ENCODE results near the gene SEC23A.
"Not testable (repeated sequence)": the region's sequence is repeated elsewhere in the genome, so short reads cannot be mapped to it uniquely, and the experiment has no call there.

SEC23A gene

DNA sequence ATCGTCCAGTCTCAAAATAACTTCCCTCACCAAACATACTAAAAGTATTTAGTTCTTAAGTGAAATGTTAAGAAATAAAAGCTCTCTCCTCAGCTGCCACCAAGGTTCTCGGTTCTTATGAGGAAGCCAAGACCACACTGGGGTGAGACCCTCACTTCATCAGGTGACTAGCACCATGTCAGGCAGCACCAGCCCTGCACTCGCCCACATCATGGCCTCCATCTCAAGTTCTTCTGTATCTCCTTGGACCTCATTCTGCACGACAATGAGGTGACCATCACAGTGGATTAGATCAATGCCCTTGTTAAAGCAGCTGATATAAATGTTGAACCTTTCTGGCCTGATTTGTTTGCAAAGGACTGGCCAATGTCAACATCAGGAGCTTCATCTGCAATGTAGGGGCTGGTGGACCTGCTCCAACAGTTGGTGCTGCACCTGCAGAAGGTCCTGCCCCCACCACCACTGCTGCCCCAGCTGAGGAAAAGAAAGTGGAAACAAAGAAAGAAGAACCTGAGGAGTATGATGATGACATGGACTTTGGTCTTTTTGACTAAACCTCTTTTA, 12.4 kb downstream of the SEC23A start:
- DNase-seq = no peak

DNA sequence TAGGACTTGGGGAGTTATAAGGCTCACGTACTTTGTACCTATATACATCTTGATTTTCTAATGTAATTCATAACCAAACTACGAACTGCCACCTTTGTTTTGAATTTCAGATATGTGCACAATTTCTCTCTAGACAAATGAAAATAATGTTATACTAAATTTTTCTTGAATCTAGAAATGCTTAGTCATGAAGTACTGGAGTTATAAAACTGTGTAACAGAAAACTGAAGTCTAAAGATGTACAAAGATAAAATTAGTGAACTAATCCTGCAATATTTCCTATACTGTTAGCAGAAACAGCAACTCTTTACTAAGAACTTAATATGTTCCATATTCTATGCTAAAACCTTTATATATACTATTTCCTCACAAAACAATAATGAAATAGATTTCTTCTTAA, 15.5 kb downstream of the SEC23A start:
- no peak for DNase-seq

DNA sequence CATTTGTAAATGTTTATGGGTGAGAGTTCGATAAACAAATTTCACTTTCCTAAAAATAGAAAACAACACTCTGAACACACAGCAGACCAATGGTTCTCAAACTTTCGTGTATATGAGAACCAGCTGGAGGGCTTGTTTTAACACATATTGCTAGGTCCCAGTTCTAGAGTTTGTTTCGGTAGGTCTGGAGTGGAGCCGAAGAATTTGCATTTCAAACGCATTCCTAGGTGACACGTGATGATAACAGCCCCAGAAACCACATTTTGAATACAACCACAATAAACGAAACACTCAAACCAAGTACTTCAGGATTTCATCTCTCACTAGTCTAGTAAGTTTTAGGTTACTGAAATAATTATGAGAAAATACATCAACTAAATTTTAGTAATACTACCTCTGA, 17.1 kb downstream of the SEC23A start:
- no peak for DNase-seq

DNA sequence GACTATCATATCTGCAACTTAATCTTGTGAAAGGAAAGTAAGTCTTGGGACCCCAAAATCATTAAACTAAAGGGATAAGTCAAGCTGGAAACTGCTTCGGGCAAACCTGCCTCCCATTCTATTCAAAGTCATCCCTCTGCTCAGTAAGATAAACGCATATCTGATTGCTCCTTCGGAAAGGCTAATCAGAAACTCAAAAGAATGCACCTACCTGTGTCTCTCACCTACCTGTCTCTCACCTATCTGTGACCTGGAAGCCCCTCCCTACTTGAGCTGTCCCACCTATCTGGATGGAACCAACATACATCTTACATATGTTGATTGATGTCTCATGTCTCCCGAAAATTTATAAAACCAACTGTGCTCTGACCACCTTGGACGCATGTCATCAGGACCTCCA, 19.9 kb downstream of the SEC23A start:
- DNase-seq = no peak

DNA sequence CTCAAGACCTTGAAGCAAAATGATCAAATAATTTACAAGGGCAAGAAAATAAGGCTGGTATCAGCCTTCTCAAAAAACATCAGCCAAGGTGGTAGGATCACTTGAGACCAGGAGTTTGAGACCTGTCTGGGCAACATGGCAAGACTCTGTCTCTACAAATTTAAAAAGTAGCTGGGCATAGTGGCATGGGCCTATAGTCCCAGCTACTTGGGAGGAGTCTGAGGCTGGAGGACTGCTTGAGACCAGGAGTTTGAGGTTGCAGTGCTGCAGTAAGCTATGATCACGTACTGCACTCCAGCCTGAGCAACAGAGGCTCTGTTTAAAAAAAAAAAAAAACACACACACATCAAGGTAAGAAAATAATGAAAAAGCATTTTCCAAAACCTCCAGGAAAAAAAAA, 22.1 kb downstream of the SEC23A start:
- no peak for DNase-seq

DNA sequence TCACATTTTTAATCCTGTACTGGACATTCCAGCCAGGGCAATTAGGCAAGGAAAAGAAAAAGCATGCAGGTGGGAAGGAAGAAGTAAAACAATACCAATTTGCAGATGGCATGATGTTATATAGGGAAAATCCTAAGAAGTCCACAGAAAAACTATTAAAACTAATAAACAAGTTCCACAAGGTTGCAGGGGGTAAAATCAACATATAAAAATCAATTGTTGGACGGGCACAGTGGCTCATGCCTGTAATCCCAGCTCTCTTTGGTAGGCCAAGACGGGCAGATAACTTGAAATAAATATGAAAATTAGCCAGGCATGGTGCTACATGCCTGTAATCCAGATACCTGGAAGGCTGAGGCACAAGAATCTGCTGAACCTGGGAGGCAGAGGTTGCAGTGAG, 31.9 kb downstream of the SEC23A start:
- DNase-seq = no peak

DNA sequence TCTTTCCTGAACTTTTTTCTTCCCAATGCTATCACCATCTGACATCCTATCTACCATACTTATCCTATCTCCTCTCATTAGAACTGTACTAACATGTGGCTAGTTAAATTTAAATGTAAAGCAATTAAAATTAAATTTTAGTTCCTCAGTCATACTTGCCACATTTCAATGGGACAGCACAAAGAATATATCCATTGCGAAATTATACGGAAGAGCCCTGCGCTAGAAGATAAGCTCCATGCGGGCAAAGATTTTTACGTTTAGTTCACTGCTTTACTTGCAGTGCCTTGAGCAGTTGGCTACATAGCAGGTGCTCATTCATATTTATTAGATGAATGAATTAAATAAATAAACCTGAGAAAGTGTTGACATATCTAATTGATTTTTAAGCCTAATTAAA, 33.1 kb downstream of the SEC23A start:
- DNase-seq = no peak

DNA sequence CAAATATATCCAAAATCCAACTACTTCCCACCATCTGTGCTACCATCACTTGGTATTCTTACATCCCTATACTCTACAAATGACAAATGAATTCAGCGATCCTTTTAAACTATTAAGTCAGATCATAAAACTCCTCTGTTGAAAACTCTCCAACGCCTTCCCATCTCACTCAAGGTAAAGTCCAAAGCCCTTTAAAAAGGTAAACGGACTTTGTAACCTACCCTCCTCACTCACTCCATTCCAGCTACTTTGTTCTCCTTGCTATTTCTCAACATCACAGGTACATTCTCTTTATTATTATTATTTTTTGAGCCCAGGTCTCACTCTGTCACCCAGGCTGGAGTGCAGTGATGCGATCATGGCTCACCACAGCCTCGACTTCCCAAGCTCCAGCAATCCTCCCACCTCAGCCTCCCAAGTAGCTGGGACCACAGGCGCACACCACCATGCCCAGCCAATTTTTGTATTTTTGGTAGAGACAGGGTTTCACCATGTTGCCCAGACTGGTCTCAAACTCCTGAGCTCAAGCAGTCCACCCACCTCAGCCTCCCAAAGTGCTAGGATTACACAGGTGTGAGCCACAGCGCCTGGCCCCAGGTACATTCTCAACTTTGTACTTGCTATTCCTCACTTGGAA, 33.7 kb downstream of the SEC23A start:
- DNase-seq = not testable (repeated sequence)

DNA sequence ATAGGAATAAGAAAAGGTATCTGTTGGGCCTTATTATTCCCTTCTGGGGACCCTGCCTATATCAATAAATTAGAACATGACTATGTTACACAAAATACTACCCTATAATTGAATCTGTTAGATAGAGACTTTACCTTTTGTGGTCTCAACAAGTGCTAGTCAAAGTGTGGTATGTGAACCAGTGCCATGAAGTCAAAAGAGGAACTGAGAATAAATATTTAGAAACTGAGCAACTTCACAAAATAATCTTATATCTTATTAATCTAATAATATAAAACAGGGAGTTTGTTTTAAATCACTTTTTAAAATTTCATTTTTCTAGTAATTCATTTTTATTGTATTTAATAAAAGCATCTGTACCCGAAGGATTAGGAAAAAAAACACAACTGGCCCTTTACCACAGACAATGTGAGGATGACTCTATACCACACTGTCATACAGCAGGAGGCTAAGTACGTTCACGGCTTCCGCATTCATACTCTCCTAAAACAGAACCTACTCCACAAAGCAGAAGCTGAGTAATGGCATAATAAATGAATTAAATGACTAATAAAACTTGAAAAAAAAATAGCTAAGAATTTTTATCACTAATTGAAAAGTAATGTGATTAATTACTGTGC, 42.1 kb downstream of the SEC23A start:
- DNase-seq = no peak

DNA sequence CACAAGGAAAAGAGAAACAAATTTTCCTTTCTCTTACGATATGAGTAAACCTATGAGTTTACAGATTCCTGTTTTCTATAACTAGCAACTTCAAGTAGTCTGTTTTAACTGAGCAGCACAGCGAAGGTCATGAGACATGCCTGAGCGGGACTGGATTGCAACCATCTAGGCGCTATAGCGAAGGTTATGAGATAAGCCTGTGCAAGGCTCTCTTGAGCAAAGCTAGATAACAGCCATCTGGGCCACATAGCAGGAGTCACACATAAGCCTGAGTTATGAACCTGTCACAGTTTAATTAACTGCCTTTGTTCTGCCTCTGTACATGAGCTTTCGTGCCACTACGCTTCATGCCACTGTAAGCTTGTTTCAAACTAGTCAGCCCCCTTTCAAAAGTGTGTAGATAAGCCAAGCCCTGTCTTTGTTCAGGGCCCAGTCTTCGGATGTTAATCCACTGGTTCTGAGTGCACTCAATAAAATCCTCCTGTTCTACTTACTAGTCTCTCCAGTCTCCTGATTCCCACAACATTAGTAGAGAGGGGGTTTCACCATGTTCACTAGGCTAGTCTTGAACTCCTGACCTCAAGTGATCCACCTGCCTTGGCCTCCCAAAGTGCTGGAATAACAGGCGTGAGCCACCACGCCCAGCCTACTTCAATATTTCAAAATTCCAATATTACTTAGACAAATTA, 47.1 kb downstream of the SEC23A start:
- no peak for DNase-seq

DNA sequence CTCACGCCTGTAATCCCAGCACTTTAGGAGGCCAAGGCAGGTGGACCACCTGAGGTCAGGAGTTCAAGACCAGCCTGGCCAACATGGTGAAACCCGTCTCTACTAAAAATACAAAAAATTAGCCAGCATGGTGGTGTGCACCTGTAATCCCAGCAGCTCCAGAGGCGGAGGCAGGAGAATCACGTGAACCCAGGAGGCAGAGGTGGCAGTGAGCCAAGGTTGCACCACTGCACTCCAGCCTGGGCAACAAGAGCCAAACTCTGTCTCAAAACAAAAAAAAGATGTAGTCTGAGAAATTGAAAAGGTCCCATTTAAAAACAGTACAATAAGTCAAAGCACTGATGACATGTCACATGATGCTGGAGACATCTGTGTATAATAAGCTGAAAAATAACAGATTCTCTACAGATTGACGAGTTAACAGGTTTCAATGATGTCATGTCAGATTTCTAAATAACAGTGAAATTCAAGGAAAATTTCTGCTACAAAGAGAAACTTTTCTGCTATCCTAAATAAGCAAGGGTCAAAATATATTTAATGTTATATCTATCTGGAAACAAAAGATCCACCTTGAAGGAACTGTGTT, 50.1 kb downstream of the SEC23A start:
- not testable (repeated sequence) for DNase-seq

DNA sequence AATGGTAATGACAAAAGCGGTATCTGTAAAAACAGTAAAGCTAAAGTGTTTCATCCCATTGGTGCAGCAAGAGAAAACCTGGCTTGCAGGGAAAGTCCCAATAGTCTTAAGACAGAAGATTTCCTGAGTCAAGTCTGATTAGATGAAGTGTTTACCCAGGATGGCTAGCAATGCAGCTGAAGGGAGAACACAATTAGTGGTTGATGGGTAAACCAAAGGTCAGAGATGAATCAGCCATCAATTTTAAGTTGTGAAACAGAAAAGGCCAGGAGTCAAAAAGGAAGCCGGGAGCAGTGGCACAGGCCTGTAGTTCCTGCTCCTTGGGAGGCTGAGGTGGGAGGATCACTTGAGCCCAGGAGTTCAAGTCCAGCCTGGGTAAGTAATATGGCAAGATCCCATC, 52.6 kb downstream of the SEC23A start:
- DNase-seq = no peak

DNA sequence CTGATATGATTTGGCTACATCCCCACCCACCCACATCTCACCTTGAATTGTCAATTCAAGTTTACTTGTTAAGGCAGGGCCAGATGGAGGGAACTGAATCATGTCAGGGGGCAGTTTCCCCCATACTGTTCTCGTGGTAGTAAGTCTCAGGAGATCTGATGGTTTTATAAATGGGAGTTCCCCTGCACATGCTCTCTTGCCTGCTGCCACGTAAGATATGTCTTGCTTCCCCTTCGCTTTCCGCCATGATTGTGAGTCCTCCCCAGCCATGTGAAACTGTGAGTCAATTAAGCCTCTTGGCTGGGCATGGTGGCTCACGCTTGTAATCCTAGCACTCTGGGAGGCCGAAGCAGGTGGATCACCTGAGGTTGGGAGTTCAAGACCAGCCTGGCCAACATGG, 57.1 kb downstream of the SEC23A start:
- DNase-seq = not testable (repeated sequence)

DNA sequence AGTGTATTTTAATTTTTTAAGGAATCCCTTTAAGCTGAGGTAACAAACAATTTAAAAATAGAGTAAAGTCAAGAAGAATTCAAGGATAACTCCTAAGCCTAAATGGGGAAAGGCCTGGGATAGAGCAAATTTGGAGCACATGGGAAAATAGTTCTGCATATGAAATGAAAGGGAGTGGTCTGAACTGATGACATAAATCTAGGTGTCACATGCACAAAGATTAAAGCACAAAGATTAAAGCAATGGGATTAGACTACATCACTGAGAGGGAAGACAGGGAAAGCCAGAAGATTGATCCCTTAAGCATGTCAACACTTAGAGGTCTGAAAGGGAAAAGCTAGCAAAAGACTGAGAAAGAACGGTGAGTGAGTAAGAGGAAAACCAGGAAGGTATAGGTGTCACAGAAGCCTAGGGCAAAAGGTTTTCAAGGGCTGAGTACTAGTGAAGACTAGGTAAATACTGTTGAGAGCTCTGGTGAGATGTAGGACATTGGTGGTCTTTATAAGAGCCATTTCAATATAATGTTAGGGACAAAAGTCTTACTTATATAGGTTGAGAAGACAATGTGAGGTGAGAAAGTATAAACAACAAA, 59.6 kb downstream of the SEC23A start:
- DNase-seq = no peak

DNA sequence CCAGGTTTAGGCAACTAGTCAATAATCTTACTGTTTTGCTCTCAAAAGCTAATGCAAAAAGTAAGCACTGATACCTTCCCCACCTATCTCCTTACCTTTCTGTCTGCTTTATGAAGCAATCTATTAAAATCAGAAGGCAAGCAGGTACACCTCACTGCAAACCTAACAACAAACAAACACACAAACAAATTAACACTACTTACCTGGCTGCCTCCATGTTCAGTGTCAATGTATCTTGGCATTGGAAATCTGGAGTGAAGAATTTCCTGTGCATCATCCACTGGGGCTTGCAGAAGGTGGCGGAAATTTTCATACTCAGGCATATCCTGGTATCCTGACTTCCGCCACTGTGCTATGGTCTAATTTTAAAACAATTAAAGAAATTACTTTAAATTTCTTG, 62.5 kb downstream of the SEC23A start:
- DNase-seq = no peak

DNA sequence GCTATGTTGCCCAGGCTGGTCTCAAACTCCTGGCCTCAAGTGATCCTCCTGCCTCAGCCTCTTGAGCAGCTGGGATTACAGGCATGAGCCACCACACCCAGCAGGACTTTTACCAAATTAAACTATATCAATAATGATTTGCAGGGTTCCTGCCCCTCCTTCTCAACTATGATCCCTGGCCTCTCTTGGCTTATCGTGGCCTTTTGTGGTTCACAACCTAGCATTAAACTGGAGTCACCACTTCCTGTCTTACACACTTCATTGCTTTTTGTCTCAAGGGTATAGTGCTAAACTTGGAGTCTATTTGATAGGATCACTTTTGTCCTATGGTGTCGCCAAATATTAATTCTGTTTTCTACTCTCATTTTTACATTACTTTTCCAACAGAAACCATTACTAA, 64.5 kb downstream of the SEC23A start:
- DNase-seq = no peak

DNA sequence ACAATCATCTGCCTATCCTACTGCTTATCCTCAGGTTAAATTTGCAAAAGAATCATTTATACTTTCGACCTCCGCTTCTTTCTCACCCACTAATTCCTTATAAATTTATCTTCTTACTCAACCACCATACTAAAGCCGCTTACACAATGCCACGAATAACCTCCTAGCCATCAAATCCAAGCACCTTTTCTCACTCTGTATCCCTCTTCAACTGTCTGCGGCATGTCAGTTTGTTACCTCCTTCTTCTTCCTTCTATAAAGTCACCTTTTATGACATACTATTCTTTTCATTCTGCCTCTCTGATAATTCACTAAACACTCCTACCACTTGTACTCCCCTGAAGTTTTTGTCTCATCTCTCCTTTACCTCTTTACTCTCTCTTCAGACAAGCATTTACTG, 66.3 kb downstream of the SEC23A start:
- no peak for DNase-seq

DNA sequence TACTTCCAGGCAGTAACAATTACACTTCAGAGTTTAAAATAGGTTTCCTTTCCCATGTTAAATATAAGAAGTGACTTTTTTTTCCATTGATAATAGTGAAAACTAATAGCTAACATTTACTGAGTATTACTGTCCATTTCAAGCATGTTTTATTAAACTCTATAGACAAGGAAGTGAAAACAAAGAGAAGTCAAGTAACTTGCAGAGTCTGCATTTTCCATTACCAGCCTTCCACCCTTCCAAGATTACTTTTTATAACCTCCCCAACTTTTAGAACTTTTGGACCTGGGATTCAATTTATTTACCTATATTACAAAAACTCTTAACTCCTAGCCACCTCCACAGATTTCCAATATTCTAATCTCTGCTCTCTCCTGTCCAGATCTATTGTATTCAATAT, 67.7 kb downstream of the SEC23A start:
- DNase-seq = no peak

DNA sequence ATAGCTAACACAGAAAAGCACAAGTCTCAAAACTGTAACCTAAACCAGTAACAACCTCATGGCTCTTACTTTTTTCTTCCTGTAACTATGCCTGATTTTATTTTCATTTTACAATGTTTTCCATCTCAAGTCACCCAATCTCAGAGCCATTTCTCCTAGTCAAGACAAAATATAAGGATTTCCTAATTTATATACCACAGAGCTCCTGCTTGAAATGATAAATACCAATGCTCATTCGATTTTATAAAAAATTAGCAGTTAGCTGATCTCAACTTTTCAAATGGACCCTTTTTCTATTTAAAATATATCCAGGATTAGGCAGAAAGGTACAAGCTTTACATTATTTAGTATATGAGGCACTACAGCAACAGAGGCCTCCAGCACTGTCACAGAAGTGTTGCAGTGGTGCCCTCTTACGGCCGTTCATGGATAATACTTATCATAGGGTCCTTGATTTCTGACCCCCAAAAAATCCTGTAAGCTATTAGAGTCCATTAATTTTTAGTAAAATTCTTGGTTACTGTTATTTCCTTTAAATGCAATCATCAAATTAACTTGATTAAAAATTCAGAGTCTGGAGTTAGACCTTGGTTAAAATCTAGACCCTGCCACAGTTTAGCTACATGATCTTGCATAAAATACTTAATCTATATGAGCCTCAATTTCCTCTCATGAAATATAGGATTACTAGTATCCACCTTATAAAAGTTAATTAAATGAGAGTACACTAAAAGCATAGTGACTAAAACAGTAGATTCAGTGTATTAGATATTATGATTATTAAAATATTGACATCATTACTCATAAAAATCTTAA, 68.3 kb downstream of the SEC23A start:
- no peak for DNase-seq

DNA sequence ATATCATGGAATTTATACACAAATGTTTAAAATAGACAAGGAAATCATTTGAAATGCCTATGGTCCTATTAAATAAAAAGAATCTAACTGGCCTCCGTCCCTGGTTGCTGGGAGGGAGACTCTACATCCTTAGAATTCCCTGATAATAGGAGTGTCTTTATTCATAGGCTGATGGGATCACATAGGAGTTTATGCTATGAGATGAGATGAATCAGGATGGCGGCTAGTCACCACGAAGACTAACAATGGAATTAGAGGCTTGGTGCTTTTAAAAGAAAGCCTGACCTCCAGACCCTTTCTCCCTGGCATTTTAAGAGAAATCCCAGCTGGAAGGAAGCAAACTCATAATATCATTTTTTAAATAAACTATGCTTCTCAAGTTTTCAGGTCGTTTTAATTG, 69.7 kb downstream of the SEC23A start:
- DNase-seq = no peak

DNA sequence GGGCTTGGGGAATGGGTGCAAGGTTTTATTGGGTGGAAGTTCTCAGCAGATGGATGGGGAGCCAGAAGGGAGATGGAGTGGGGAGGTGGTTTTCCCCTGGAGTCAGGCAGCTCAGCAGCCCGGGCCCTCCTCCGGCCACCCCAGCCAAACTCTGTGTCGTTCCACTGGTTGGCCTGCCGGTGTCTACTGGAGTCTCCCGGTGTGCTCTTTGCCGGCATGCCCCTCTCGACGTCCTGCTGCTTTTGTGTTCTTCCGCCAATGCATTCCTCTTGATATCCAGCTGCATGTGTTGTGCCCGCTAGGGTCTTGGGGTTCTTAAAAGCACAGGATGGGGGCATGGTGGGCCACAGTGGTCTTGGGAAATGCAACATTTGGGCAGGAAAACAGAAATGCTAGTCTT, 72.8 kb downstream of the SEC23A start:
- DNase-seq = no peak

DNA sequence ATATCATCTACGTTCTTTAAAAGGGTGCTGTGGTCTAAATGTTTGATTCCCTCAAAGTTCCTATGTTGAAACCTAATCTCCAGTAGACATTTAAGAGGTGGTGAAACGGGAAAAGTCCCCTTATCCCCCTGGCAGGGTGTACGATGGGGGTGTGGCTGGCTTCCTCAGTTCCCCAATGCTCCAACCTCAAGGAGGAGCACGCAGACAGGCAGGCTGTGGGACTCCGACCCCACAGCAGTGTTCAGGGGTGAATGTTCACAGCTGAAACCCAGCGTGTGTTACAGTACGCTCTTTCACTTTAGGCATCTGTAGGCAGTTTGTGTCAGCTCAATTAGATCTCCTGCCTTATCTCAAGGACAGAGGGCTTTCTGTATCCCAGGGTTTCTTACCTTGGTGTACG, 73.2 kb downstream of the SEC23A start:
- no peak for DNase-seq

DNA sequence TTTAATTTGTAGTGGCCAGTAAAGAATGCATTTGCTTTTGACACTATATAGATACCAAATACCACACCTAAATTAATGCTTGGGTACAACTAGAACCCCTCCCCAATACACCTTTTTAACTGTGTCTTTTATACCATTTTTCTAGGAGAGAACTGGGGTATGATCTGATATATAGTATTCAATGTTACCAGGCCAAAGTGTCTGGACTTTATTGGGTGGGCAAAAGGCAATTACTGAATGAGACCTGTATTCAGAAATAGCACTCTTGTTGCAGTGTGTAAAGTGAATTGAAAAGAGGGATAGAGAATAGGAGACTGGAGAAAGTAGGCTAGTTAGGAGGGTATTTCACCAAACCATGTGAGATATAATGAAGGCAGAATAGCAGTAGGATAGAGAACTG, 74.4 kb downstream of the SEC23A start:
- DNase-seq = no peak
